ENCODE measurements around the gene TUBB4B.

The TUBB4B gene

GRCh38 chr9:137226338-137227053 is 14.6 kb upstream of the TUBB4B start:
- DNase-seq: no peak

GRCh38 chr9:137227054-137227852 is 13.8 kb upstream of the TUBB4B start, which contains the start of gene RNF224:
Gene RNF224 (plus strand): TSS chr9:137227502. CDS start chr9:137228336, 834 bp downstream.
- DNase-seq: peak; percentile 17

GRCh38 chr9:137227853-137228505 is 13.1 kb upstream of the TUBB4B start:
- DNase-seq: no peak

GRCh38 chr9:137228506-137228967 is 12.6 kb upstream of the TUBB4B start:
- DNase-seq: no peak

- no peak for DNase-seq
These were observed 11.9 kb upstream of the TUBB4B start for GRCh38 chr9:137228968-137229896.

- DNase-seq: no peak
These were observed 11.0 kb upstream of the TUBB4B start for GRCh38 chr9:137229903-137230704.

- DNase-seq: no peak
These were observed 10.2 kb upstream of the TUBB4B start, which contains the start of gene SLC34A3 for GRCh38 chr9:137230705-137231371. Gene SLC34A3 (plus strand): TSS chr9:137230901. CDS start chr9:137231703, 802 bp downstream.

GRCh38 chr9:137231372-137232039 is 9.6 kb upstream of the TUBB4B start:
- no peak for DNase-seq

GRCh38 chr9:137232101-137232500 is 9.0 kb upstream of the TUBB4B start:
- DNase-seq: no peak

- no peak for DNase-seq
These were observed 8.6 kb upstream of the TUBB4B start for GRCh38 chr9:137232510-137232909.

- no peak for DNase-seq
These were observed 7.7 kb upstream of the TUBB4B start for GRCh38 chr9:137233143-137233980.

GRCh38 chr9:137234055-137234697 is 6.9 kb upstream of the TUBB4B start:
- DNase-seq: no peak

GRCh38 chr9:137234758-137235423 is 6.2 kb upstream of the TUBB4B start:
- DNase-seq: no peak

GRCh38 chr9:137235424-137236237 is 5.5 kb upstream of the TUBB4B start:
- no peak for DNase-seq

- DNase-seq: peak; percentile 52
These were observed 4.7 kb upstream of the TUBB4B start for GRCh38 chr9:137236238-137236935.

GRCh38 chr9:137236936-137237421 is 4.1 kb upstream of the TUBB4B start:
- no peak for DNase-seq

All from NCI-H1436 treated with DMSO at 0.1 percent for 48 hours (cell line).